Fibroblast of lung (primary cell): Measurements from ENCODE around the gene DOCK7. TPM values are rescaled to one million over a fixed set of nuclear protein-coding genes. Genes with fewer than 3 reads are reported as not detected.

ENCODE experiments used
- DNase-seq, 2 donors: peaks; one replicate each; pipeline versions ENCODE4 v3.0.0 to v3.0.0-alpha.2; 2010; ENCODE audit warnings: low read depth in 2 of 2
- H2AFZ ChIP-seq: 2 replicates; pipeline ENCODE4 v1.5.1; 2012; ENCODE audit warnings: low read length, control low read depth, inconsistent platforms
- H3K27ac ChIP-seq: 2 replicates; pipeline ENCODE4 v1.5.1; 2011; ENCODE audit warnings: low read length, control low read depth; ENCODE audit not compliant: insufficient read depth
- H3K27me3 ChIP-seq: 2 replicates; pipeline ENCODE4 v1.5.1; 2011; ENCODE audit warnings: mild to moderate bottlenecking, low read length; ENCODE audit not compliant: control insufficient read depth, insufficient read depth
- H3K36me3 ChIP-seq: 2 replicates; pipeline ENCODE4 v1.5.1; 2011; ENCODE audit warnings: low read length; ENCODE audit not compliant: control insufficient read depth, insufficient read depth
- H3K4me1 ChIP-seq: 2 replicates; pipeline ENCODE4 v1.5.1; 2011; ENCODE audit warnings: low read length; ENCODE audit not compliant: control insufficient read depth, insufficient read depth; ENCODE audit errors: extremely low read depth
- H3K4me2 ChIP-seq: 2 replicates; pipeline ENCODE4 v1.5.1; 2011; ENCODE audit warnings: low read length, control low read depth; ENCODE audit not compliant: insufficient read depth; ENCODE audit errors: extremely low read depth
- H3K4me3 ChIP-seq, 4 experiments: fragments of 200-600 bp in 1 of 4; sonication (generic) in 1 of 4; replicated peaks in 1 of 4; 2 replicates each; pipeline ENCODE4 v1.5.1; 2011 to 2016; ENCODE audit warnings: low read length in 4 of 4, low read depth in 3 of 4, mild to moderate bottlenecking in 3 of 4, control low read depth in 2 of 4, inconsistent platforms in 1 of 4, mixed read lengths in 1 of 4; ENCODE audit not compliant: insufficient read depth in 1 of 4; ENCODE audit errors: control extremely low read depth in 1 of 4
- H3K79me2 ChIP-seq: 2 replicates; pipeline ENCODE4 v1.5.1; 2012; ENCODE audit warnings: mild to moderate bottlenecking, low read length, inconsistent platforms; ENCODE audit not compliant: control insufficient read depth, insufficient read depth
- H3K9ac ChIP-seq: 2 replicates; pipeline ENCODE4 v1.5.1; 2011; ENCODE audit warnings: mild to moderate bottlenecking, low read length, control low read depth; ENCODE audit not compliant: insufficient read depth
- H3K9me3 ChIP-seq: 2 replicates; pipeline ENCODE4 v1.5.1; 2012; ENCODE audit warnings: low read depth, low read length; ENCODE audit not compliant: control insufficient read depth, insufficient read depth
- H4K20me1 ChIP-seq: 2 replicates; pipeline ENCODE4 v1.5.1; 2011; ENCODE audit warnings: low read length; ENCODE audit not compliant: control insufficient read depth, insufficient read depth; ENCODE audit errors: extremely low read depth
- CTCF ChIP-seq, 2 donors: IDR thresholded peaks in 1 of 2; conservative IDR thresholded peaks in 1 of 2; 1 replicate in 1 of 2; 2 replicates in 1 of 2; pipeline ENCODE4 v1.5.1; 2011 to 2012; ENCODE audit warnings: low read length in 2 of 2, control low read depth in 1 of 2, inconsistent platforms in 1 of 2, low read depth in 1 of 2, mild to moderate bottlenecking in 1 of 2
- EZH2 ChIP-seq: IDR thresholded peaks from 2 replicates; pipeline ENCODE4 v1.5.1; 2012; ENCODE audit warnings: low read length, control low read depth, mild to moderate bottlenecking; ENCODE audit errors: missing control alignments
- polyA plus RNA-seq, 2 donors: library from polyadenylated mRNA; depleted of rRNA in 1 of 2; stranded (reverse) in 1 of 2; unstranded in 1 of 2; fragments of >200 nt; gene quantifications; 2 replicates each; pipeline ENCODE4 v1.2.1, GENCODE V29; 2011 to 2012; ENCODE audit warnings: missing spikeins in 1 of 2
- total RNA-seq: library from RNA; depleted of rRNA; stranded (reverse); fragments of >200 nt; gene quantifications from 2 replicates; pipeline ENCODE4 v1.2.1, GENCODE V29; 2014

DOCK7 gene
- total and polyA plus RNA-seq, 2 donors (not counting 1 experiment from before 2014, with no cell fraction given), result 66.5 to 153 TPM

- Histone ChIP-seq H3K9me3 (no peaks in the 10 kb centered on the region), H3K4me1 (peaks cover 19% of the 10 kb centered on the region), H3K79me2 (peaks cover 35% of the 10 kb centered on the region), H3K4me3 (peak overlapping the region; percentile 67 to 90 (median 82)), H3K9ac (peak overlapping the region; percentile 80), H3K36me3 (no peaks in the 10 kb centered on the region), H4K20me1 (no peaks in the 10 kb centered on the region), H2AFZ (peak overlapping the region; percentile 88), H3K4me2 (peak overlapping the region; percentile 88), H3K27ac (peak overlapping the region; percentile 69), H3K27me3 (no peaks in the 10 kb centered on the region)
- peak in 1 of 2 donors; percentile 43 for DNase-seq
- TF ChIP-seq EZH2 (no peak), CTCF (conservative IDR thresholded peaks at IDR 0.05 in 1 of 2, IDR thresholded peaks at IDR 0.05 in 1 of 2; ENCODE audit: low read depth in 1 of 2, low read length in 2 of 2) (no peak)
Observed at GRCh38 chr1:62688687-62689085, 500 bp upstream of the DOCK7 start.

GRCh38 chr1:62687421-62687902, 724 bp downstream of the DOCK7 start:
- peak; percentile 45 to 49 for DNase-seq
- Histone ChIP-seq H2AFZ (no peak overlapping the region), H3K4me3 (peak overlapping the region; percentile 77 to 90 (median 82)), H3K36me3 (no peaks in the 10 kb centered on the region), H3K9ac (peak overlapping the region; percentile 80), H4K20me1 (no peaks in the 10 kb centered on the region), H3K79me2 (peaks cover 47% of the 10 kb centered on the region), H3K4me1 (peaks cover 19% of the 10 kb centered on the region), H3K4me2 (peak overlapping the region; percentile 85), H3K27me3 (no peaks in the 10 kb centered on the region), H3K27ac (peak overlapping the region; percentile 74), H3K9me3 (no peaks in the 10 kb centered on the region)
- TF ChIP-seq CTCF (conservative IDR thresholded peaks at IDR 0.05 in 1 of 2, IDR thresholded peaks at IDR 0.05 in 1 of 2; ENCODE audit: low read depth in 1 of 2, low read length in 2 of 2) (no peak), EZH2 (no peak)

- no peak for DNase-seq
- H4K20me1 ChIP-seq, result no peaks in the 10 kb centered on the region
- TF ChIP-seq CTCF (conservative IDR thresholded peaks at IDR 0.05 in 1 of 2, IDR thresholded peaks at IDR 0.05 in 1 of 2; ENCODE audit: low read depth in 1 of 2, low read length in 2 of 2) (no peak), EZH2 (no peak)
- H3K79me2 ChIP-seq, result peaks cover 54% of the 10 kb centered on the region
- peaks cover 19% of the 10 kb centered on the region for H3K4me1 ChIP-seq
- no peaks in the 10 kb centered on the region for H3K36me3 ChIP-seq
- no peak overlapping the region for H3K27ac ChIP-seq
- no peak overlapping the region for H3K9ac ChIP-seq
- no peak overlapping the region for H2AFZ ChIP-seq
- peak overlapping the region; percentile 85 for H3K4me2 ChIP-seq
- no peaks in the 10 kb centered on the region for H3K9me3 ChIP-seq
- H3K27me3 ChIP-seq, result no peaks in the 10 kb centered on the region
- peak overlapping the region; percentile 77 to 90 (median 82) for H3K4me3 ChIP-seq
Observed at GRCh38 chr1:62686822-62687221, 1.4 kb downstream of the DOCK7 start.
